MCF 10A (cell line): Measurements from ENCODE around the gene PLD6. TPM values are rescaled to one million over a fixed set of nuclear protein-coding genes. Genes with fewer than 3 reads are reported as not detected.

Experiments used
- BruUV-seq: library from RNA; stranded (reverse); fragments of 400-500 nt; replicated peaks from 2 replicates; lab custom pipeline; 2021; lab: Mats Ljungman, UMichigan
- CTCF ChIA-PET: fragments of 300-600 bp; sonication (Branson Sonifier 250); formaldehyde crosslinking; extraction: SDS; loops from one replicate; lab custom pipeline; 2021; ENCODE audit warnings: antibody characterized with exemption, inconsistent platforms; lab: Yijun Ruan, JAX
- POLR2A ChIA-PET: fragments of 300-600, 350-650 bp; sonication (Branson Sonifier 250); formaldehyde crosslinking; extraction: SDS; loops from one replicate; lab custom pipeline; 2020; ENCODE audit warnings: antibody characterized with exemption, inconsistent platforms; lab: Yijun Ruan, JAX
- DNase-seq: peaks from one replicate; pipeline ENCODE4 v3.0.0-alpha.2; 2018; ENCODE audit not compliant: unreplicated experiment
- H3K27ac Mint-ChIP-seq: one replicate; pipeline ENCODE4 v1.8.0; 2022; ENCODE audit warnings: mild to moderate bottlenecking, low read depth, mixed read lengths; ENCODE audit not compliant: unreplicated experiment
- H3K27me3 Mint-ChIP-seq: one replicate; pipeline ENCODE4 v1.8.0; 2022; ENCODE audit warnings: mixed read lengths; ENCODE audit not compliant: insufficient read depth, unreplicated experiment
- H3K36me3 Mint-ChIP-seq: one replicate; pipeline ENCODE4 v1.8.0; 2022; ENCODE audit warnings: mild to moderate bottlenecking, moderate library complexity, mixed read lengths; ENCODE audit not compliant: insufficient read depth, unreplicated experiment
- H3K4me1 Mint-ChIP-seq: one replicate; pipeline ENCODE4 v1.8.0; 2022; ENCODE audit warnings: mixed read lengths; ENCODE audit not compliant: insufficient read depth, unreplicated experiment
- H3K4me3 Mint-ChIP-seq: one replicate; pipeline ENCODE4 v1.8.0; 2022; ENCODE audit warnings: mild to moderate bottlenecking, moderate library complexity, mixed read lengths; ENCODE audit not compliant: unreplicated experiment
- H3K9me3 Mint-ChIP-seq: one replicate; pipeline ENCODE4 v1.8.0; 2022; ENCODE audit warnings: mixed read lengths; ENCODE audit not compliant: unreplicated experiment
- CTCF ChIP-seq: fragments of 200-600 bp; IDR thresholded peaks from one replicate; pipeline ENCODE4 v1.8.0; 2022; ENCODE audit warnings: antibody characterized with exemption, mild to moderate bottlenecking; ENCODE audit not compliant: unreplicated experiment
- intact Hi-C: fragments of 100-400 bp; cut with micrococcal nuclease; formaldehyde crosslinking; loops from 2 replicates; pipeline ENCODE4 v1.14.1; 2022
- total RNA-seq: library from RNA; stranded (reverse); gene quantifications from 2 replicates; pipeline ENCODE4 v1.2.3, GENCODE V29; 2022

PLD6 gene
- total RNA-seq, 1 experiment from 2014 or later, result 5.5 TPM

GRCh38 chr17:17190188-17190587 is 15.9 kb downstream of the PLD6 start:
- Mint-ChIP-seq H3K27me3 (no peaks in the 10 kb centered on the region), H3K27ac (peak overlapping the region; percentile 27), H3K4me3 (no peak overlapping the region), H3K4me1 (no peaks in the 10 kb centered on the region), H3K36me3 (peaks cover 18% of the 10 kb centered on the region), H3K9me3 (no peaks in the 10 kb centered on the region)
- DNase-seq, result no peak
- intact Hi-C loops, result no loop called here
- TF ChIP-seq CTCF, result no peak
- ChIA-PET CTCF (no interaction called here), POLR2A (interaction anchor here (0.6 to 1.4 kb wide), 3 partner anchors 10 to 15 kb away, joined by 3 read pairs; partner anchors contain the start of gene PLD6)
- BruUV-seq, result no TSS peak

- H3K27ac Mint-ChIP-seq, result peak overlapping the region; percentile 27
- no peaks in the 10 kb centered on the region for H3K9me3 Mint-ChIP-seq
- H3K27me3 Mint-ChIP-seq, result no peaks in the 10 kb centered on the region
- DNase-seq, result no peak
- H3K36me3 Mint-ChIP-seq, result peaks cover 24% of the 10 kb centered on the region
- H3K4me3 Mint-ChIP-seq, result no peak overlapping the region
- ChIA-PET POLR2A (interaction anchor here (1.0 to 1.4 kb wide), 3 partner anchors 10 to 18 kb away, joined by 3 read pairs; partner anchors contain the start of gene PLD6), CTCF (interaction anchor here (0.5 to 0.7 kb wide), 2 partner anchors 67 to 189 kb away, joined by 3 read pairs; no protein-coding TSS in a partner anchor)
- no peaks in the 10 kb centered on the region for H3K4me1 Mint-ChIP-seq
- intact Hi-C loops, result no loop called here
- no peak for TF ChIP-seq CTCF
- no TSS peak for BruUV-seq
Measured at GRCh38 chr17:17189559-17189958, 16.6 kb downstream of the PLD6 start.

- Mint-ChIP-seq H3K27ac (no peak overlapping the region), H3K27me3 (no peaks in the 10 kb centered on the region), H3K36me3 (peaks cover 31% of the 10 kb centered on the region), H3K4me3 (no peak overlapping the region), H3K4me1 (no peaks in the 10 kb centered on the region), H3K9me3 (no peaks in the 10 kb centered on the region)
- no peak for TF ChIP-seq CTCF
- BruUV-seq, result no TSS peak
- no peak for DNase-seq
- ChIA-PET CTCF (interaction anchor here (0.6 kb wide), 2 partner anchors 117 to 160 kb away, joined by 3 to 5 read pairs; no protein-coding TSS in a partner anchor), POLR2A (interaction anchor here (0.6 to 1.4 kb wide), 4 partner anchors 17 to 56 kb away, joined by 3 to 5 read pairs (median 3); partner anchors contain the start of gene PLD6)
- intact Hi-C loops, result no loop called here
Measured at GRCh38 chr17:17188586-17188985, 17.5 kb downstream of the PLD6 start.

GRCh38 chr17:17186551-17187505 is 19.3 kb downstream of the PLD6 start:
- ChIA-PET CTCF (no interaction called here), POLR2A (no interaction called here)
- Mint-ChIP-seq H3K9me3 (no peaks in the 10 kb centered on the region), H3K27me3 (no peaks in the 10 kb centered on the region), H3K27ac (peak overlapping the region; percentile 31), H3K4me1 (no peaks in the 10 kb centered on the region), H3K36me3 (peaks cover 35% of the 10 kb centered on the region), H3K4me3 (no peak overlapping the region)
- BruUV-seq, result no TSS peak
- intact Hi-C loops, result no loop called here
- TF ChIP-seq CTCF, result no peak
- no peak for DNase-seq
